ENCODE results near the gene CRTAC1.

DNA sequence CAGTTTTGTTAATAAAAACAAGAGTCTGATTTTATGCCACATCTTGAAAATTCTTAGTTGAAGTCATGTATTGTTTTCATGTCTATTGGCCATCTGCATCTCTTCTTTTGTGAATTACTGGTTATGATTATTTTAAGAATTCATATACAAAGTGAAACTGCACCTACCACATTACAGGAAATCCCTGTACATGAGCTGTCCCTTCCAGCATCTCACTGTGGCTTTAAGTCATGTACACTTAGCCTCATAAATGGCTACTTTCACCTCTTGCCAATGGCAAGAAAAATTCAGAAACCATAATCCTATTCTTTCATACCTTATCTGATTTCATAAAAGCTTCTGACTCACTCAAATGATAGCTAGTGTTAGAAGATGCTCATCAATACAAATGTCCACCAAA lies 48.6 kb downstream of the CRTAC1 start:
- TF ChIP-seq POLR2A (IDR thresholded peaks at IDR 0.05; ENCODE audit: low read depth, low read length) = no peak
- no peak for TF ChIP-seq TAF1 (IDR thresholded peaks at IDR 0.05; ENCODE audit: low read depth, low read length)
- TF ChIP-seq POLR2AphosphoS5 (IDR thresholded peaks at IDR 0.05; ENCODE audit: low read depth, low read length) = no peak
- no peak for TF ChIP-seq POU2F2 (IDR thresholded peaks at IDR 0.05; ENCODE audit: low read depth, low read length)
- no peak for TF ChIP-seq SPI1 (IDR thresholded peaks at IDR 0.05; ENCODE audit: low read depth, low read length)
- TF ChIP-seq PAX5 (IDR thresholded peaks at IDR 0.05; ENCODE audit: insufficient read depth, low read length, severe bottlenecking) = no peak

All from GM12891 (cell line).